Stimulated activated CD8-positive, alpha-beta memory T cell treated with anti-CD3 and anti-CD28 coated beads, Interleukin-2, amount 100 ng/mL, for 48 hours (primary cell): Measurements from ENCODE around the gene NEK4.
"Not testable (repeated sequence)": the region's sequence is repeated elsewhere in the genome, so short reads cannot be mapped to it uniquely, and the experiment has no call there.

Source experiments
- DNase-seq, 2 donors: peaks; one replicate each; pipeline ENCODE4 v3.0.0-alpha.2; 2020; ENCODE audit warnings: low read depth in 2 of 2

The NEK4 gene

GRCh38 chr3:52777959-52778805, 7.4 kb upstream of the NEK4 start:
- no peak for DNase-seq

- no peak for DNase-seq
Observed at GRCh38 chr3:52777127-52777958, 6.6 kb upstream of the NEK4 start, which contains the start of gene ITIH1. Gene ITIH1, plus strand, starts transcription at chr3:52777599. Its CDS starts 17 bp downstream, at chr3:52777616.

GRCh38 chr3:52776486-52776885, 5.7 kb upstream of the NEK4 start:
- DNase-seq, result not testable (repeated sequence)

DNA sequence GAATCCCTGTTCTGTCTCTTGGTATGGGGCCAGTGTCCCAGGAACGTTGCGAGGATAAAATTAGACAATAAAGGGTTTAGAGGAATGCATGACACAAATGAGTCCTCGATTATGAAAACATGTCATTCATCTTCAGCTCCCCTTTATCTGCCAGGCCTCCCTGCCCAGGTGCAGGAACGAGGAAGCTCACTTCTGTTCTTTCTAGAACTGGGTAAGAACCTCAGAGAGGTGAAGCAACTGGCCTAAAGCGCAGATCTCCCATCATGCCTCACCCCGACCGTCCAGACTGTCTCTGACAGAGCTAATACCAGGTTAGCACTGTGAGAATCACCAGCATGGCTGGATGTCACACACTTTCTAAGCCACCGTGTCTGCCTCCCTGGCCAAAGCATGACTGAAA, 5.1 kb upstream of the NEK4 start:
- DNase-seq, result no peak

GRCh38 chr3:52774901-52775864, 4.4 kb upstream of the NEK4 start:
- DNase-seq, result no peak

- DNase-seq, result no peak
Observed at GRCh38 chr3:52774066-52774713, 3.5 kb upstream of the NEK4 start.

DNA sequence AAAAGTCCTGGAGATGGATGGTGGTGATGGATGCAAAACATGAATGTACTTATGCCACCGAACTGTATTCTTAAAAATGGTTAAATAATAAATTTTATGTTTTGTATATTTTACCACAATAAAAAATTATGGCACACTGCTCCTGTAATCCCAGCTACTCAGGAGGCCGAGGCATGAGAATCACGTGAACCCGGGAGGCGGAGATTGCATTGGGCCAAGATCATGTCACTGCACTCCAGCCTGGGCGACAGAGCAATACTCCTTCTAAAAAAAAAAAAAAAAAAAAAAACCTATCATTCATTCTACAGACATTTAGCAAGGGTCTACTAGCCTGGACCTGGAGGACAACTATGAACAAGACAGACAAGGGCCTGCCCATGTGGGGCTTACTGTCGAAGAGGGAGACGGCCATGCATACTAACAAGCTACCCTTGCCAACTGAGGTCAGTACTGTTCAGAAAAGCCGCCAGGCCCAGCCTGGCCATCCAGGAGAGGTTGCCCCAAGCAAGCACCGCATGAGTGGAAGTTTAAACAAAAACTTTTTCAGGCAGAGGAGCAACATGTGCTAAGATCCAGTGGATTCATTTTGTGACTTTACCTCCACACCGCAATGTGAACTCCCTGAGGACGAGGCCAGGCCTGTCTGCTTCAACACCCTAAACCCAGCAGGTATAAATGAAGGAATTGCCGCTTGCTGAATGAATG, 2.8 kb upstream of the NEK4 start:
- no peak for DNase-seq

GRCh38 chr3:52771702-52772101, 962 bp upstream of the NEK4 start:
- no peak for DNase-seq

GRCh38 chr3:52771334-52771681, 568 bp upstream of the NEK4 start:
- DNase-seq, result no peak

- DNase-seq, result no peak
Observed at GRCh38 chr3:52769786-52770455, 819 bp downstream of the NEK4 start.

DNA sequence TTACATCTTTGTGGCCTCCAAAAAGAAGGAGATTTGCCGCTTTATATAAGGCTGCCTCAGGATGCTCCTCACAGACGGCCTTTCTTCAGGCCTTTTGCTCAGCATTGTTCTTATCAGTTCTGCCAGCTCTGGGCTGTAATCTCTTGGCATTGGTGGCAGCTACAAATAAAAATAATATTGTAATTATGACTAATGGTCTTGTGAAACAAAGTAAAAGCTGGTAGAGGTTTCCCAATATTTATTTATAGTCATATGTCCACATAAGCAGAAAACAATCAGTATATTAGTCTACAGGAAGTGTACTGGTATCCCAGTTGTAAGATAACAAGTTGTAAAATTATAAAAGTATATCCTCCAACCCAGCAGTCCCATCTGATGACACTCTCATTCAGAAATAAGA, 7.3 kb downstream of the NEK4 start:
- no peak for DNase-seq

DNA sequence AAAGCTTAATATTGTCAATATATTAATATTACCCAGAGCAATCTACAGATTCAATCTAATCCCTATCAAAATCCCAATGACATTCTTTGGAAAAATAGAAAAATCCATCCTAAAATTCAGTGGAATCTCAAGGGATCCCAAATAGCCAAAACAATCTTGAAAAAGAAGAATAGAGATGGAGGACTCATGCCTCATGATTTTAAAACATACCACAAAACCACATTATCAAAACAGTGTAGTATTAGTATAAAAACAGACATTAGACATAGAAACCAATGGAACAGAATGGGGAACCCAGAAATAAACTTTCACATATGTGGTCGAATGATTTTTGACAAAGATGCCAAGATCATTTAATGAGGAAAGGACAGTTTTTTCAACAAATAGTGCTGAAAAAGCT, 14.6 kb downstream of the NEK4 start:
- no peak for DNase-seq

DNA sequence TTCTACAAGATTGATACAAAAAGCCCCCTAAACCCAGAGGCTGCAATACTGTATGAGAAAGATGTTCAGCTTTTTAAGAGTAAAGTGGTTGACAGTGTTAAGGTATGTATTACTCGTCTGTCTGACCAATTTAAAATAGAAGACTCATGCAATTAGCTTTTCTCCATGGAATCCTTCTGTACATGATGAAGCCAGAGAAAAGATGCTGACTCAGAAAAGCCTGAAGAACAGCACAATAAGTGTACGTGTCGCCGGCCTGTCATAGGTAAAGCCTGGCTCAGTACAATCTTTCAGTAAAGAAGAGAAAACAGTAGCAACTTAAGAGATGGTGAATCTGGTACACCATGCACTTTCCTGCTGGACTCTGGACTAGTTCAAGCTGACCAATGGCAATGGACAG, 16.4 kb downstream of the NEK4 start:
- DNase-seq, result no peak

DNA sequence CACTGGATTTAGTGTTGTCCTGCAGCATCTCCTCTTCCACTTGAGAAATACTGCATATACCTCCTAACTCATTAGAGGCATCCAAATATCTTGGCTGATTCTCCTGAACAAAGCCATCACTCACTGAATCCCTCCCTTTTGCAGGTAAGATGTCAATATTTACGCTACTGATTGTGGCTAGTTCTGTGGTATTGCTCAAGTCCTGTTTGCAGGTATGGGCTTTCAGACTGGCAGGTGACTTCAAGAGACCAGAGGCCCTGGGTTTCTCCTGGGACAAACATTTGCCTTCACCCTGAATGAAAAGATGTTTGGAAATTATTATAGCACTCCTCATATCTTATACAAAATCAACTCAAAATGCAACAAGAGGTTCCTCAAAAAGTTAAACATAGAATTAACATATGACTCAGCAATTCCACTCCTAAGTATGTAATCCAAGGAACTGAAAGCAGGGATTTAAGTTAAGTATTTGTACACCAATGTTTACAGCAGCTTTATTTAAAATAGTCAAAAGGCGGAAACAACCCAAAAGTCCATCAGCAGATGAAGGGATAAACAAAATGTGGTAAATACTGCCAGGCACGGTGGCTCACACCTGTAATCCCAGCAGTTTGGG, 18.6 kb downstream of the NEK4 start:
- no peak for DNase-seq

- no peak for DNase-seq
Observed at GRCh38 chr3:52743721-52744120, 27.0 kb downstream of the NEK4 start.

DNA sequence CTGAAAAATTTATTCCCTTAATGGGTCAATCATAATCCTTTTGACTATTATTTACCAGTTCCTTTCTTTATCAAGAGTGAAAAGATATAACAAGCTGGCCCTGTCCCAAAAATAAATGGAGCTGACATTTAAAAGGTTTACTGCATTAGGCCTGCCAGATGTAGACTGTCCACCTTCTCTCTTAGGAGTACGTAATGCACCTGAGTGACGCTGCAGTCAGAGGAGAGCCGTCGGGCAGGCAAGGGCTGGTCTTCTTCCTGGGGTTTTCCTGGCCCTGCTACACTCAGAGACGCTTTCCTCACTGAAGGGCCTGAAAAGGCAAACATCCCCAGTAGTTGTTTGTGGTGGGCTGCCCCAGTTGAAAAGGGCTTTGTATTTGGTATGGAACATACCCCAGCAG, 27.6 kb downstream of the NEK4 start:
- no peak for DNase-seq

- no peak for DNase-seq
Observed at GRCh38 chr3:52742418-52743041, 28.2 kb downstream of the NEK4 start.

DNA sequence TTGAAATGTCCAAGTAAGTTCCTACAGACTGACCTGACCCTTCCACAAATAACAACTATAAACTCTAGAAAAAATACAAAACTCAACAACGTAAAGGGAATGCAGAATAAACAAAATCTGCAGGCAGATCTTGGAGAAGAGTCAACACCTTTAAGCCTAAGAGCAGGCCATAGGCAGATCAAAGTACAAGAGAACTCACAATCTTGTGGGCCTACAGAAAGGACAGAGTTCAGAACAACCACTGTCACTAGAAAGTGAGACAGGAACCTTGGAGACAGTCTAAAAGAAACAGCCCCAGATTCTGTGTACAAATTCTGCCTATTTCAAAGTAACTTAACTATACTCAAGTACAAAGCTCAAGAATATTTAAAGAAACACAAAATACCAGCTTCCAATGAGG, 31.0 kb downstream of the NEK4 start:
- DNase-seq, result no peak

- no peak for DNase-seq
Observed at GRCh38 chr3:52733256-52733891, 37.4 kb downstream of the NEK4 start.
